ENCODE data around the gene CARD16. TPM values are rescaled to one million over a fixed set of nuclear protein-coding genes. Genes with fewer than 3 reads are reported as not detected.

CARD16 gene
- total and polyA plus RNA-seq, 2 donors (not counting 1 experiment from before 2014, with no cell fraction given) = 25.0 to 30.1 TPM

GRCh38 chr11:105000797-105001196 is 44.3 kb downstream of the CARD16 start:
- POLR2A ChIA-PET = no interaction called here
- no peaks in the 10 kb centered on the region for H3K9me3 ChIP-seq (ENCODE audit: control extremely low read depth in 1 of 3, control insufficient read depth in 2 of 3, insufficient read depth in 1 of 3, low read length in 2 of 3)
- Mint-ChIP-seq H3K27me3 (no peaks in the 10 kb centered on the region), H3K9me3 (ENCODE audit: insufficient read depth) (no peaks in the 10 kb centered on the region), H3K4me1 (peaks cover 5% of the 10 kb centered on the region), H3K27ac (no peak overlapping the region), H3K4me3 (no peak overlapping the region)
- no peak overlapping the region for H2AFZ ChIP-seq (ENCODE audit: insufficient read depth, low read depth, low read length, poor library complexity, severe bottlenecking)
- TF ChIP-seq EZH2 (IDR thresholded peaks at IDR 0.05; ENCODE audit: borderline replicate concordance, insufficient read depth, low read depth, low read length, poor library complexity, severe bottlenecking) = no peak
- TF ChIP-seq CTCF (IDR thresholded peaks at IDR 0.05) = peak; percentile 72
- no peak overlapping the region for H3K4me2 ChIP-seq (replicated peaks; ENCODE audit: low read depth, low read length, poor library complexity, severe bottlenecking)
- no peak overlapping the region for H3K27ac ChIP-seq (ENCODE audit: low read length in 2 of 2)
- H3K79me2 ChIP-seq (ENCODE audit: control insufficient read depth, insufficient read depth, low read length) = no peaks in the 10 kb centered on the region
- WGBS (ENCODE audit: insufficient coverage) = 75% methylated on average over 7 of the region's 7 CpGs
- no peaks in the 10 kb centered on the region for H3K36me3 ChIP-seq (replicated peaks in 1 of 2; ENCODE audit: control extremely low read depth in 1 of 2, control insufficient read depth in 1 of 2, extremely low read depth in 1 of 2, insufficient read depth in 2 of 2, low read length in 1 of 2)
- CTCF ChIA-PET = interaction anchor here (0.8 to 2.2 kb wide), 3 partner anchors 31 to 391 kb away, joined by 3 to 7 read pairs (median 5); no protein-coding TSS in a partner anchor
- H4K20me1 ChIP-seq (ENCODE audit: control insufficient read depth, insufficient read depth, low read length, poor library complexity, severe bottlenecking) = no peaks in the 10 kb centered on the region
- H3K4me1 ChIP-seq (ENCODE audit: control insufficient read depth in 2 of 2, insufficient read depth in 2 of 2, low read length in 2 of 2) = no peaks in the 10 kb centered on the region
- intact Hi-C loops (cut with micrococcal nuclease) = loop anchor here (1.0 to 2.0 kb wide), 2 partner anchors 54 to 391 kb away; no protein-coding TSS in a partner anchor
- H3K27me3 ChIP-seq (replicated peaks in 1 of 4; ENCODE audit: control extremely low read depth in 1 of 4, control insufficient read depth in 3 of 4, insufficient read depth in 4 of 4, low read length in 3 of 4) = no peaks in the 10 kb centered on the region
- DNase-seq (peak; percentile 66), ATAC-seq (ENCODE audit: low read depth) (peak; percentile 60)
- no peak overlapping the region for H3K9ac ChIP-seq (ENCODE audit: low read length)
- H3K4me3 ChIP-seq (ENCODE audit: control extremely low read depth in 1 of 5, extremely low read depth in 1 of 5, insufficient read depth in 1 of 5, low read depth in 2 of 5, low read length in 4 of 5) = no peak overlapping the region

GRCh38 chr11:105000167-105000566 is 45.0 kb downstream of the CARD16 start:
- no peak overlapping the region for H3K4me3 ChIP-seq (ENCODE audit: control extremely low read depth in 1 of 5, extremely low read depth in 1 of 5, insufficient read depth in 1 of 5, low read depth in 2 of 5, low read length in 4 of 5)
- no peak overlapping the region for H2AFZ ChIP-seq (ENCODE audit: insufficient read depth, low read depth, low read length, poor library complexity, severe bottlenecking)
- DNase-seq (peak; percentile 24), ATAC-seq (ENCODE audit: low read depth) (no peak)
- 92% methylated on average over 4 of the region's 5 CpGs for WGBS (ENCODE audit: insufficient coverage)
- H3K4me1 ChIP-seq (ENCODE audit: control insufficient read depth in 2 of 2, insufficient read depth in 2 of 2, low read length in 2 of 2) = no peaks in the 10 kb centered on the region
- CTCF ChIA-PET = interaction anchor here (1.3 to 2.2 kb wide), 2 partner anchors 391 kb away, joined by 3 to 7 read pairs; no protein-coding TSS in a partner anchor
- Mint-ChIP-seq H3K27ac (no peak overlapping the region), H3K4me3 (no peak overlapping the region), H3K27me3 (no peaks in the 10 kb centered on the region), H3K9me3 (ENCODE audit: insufficient read depth) (no peaks in the 10 kb centered on the region), H3K4me1 (peaks cover 5% of the 10 kb centered on the region)
- TF ChIP-seq CTCF (IDR thresholded peaks at IDR 0.05) = no peak
- no peak for TF ChIP-seq EZH2 (IDR thresholded peaks at IDR 0.05; ENCODE audit: borderline replicate concordance, insufficient read depth, low read depth, low read length, poor library complexity, severe bottlenecking)
- H3K79me2 ChIP-seq (ENCODE audit: control insufficient read depth, insufficient read depth, low read length) = no peaks in the 10 kb centered on the region
- H3K9me3 ChIP-seq (ENCODE audit: control extremely low read depth in 1 of 3, control insufficient read depth in 2 of 3, insufficient read depth in 1 of 3, low read length in 2 of 3) = no peaks in the 10 kb centered on the region
- H3K4me2 ChIP-seq (replicated peaks; ENCODE audit: low read depth, low read length, poor library complexity, severe bottlenecking) = no peak overlapping the region
- H3K27ac ChIP-seq (ENCODE audit: low read length in 2 of 2) = no peak overlapping the region
- POLR2A ChIA-PET = no interaction called here
- no peaks in the 10 kb centered on the region for H4K20me1 ChIP-seq (ENCODE audit: control insufficient read depth, insufficient read depth, low read length, poor library complexity, severe bottlenecking)
- no peaks in the 10 kb centered on the region for H3K27me3 ChIP-seq (replicated peaks in 1 of 4; ENCODE audit: control extremely low read depth in 1 of 4, control insufficient read depth in 3 of 4, insufficient read depth in 4 of 4, low read length in 3 of 4)
- no peaks in the 10 kb centered on the region for H3K36me3 ChIP-seq (replicated peaks in 1 of 2; ENCODE audit: control extremely low read depth in 1 of 2, control insufficient read depth in 1 of 2, extremely low read depth in 1 of 2, insufficient read depth in 2 of 2, low read length in 1 of 2)
- intact Hi-C loops (cut with micrococcal nuclease) = loop anchor here (1.0 to 2.0 kb wide), 2 partner anchors 53 to 391 kb away; no protein-coding TSS in a partner anchor
- no peak overlapping the region for H3K9ac ChIP-seq (ENCODE audit: low read length)

Measured in B cell (primary cell).